ENCODE data around the gene BNIP3.

BNIP3 gene

GRCh38 chr10:131930586-131931330 lies 51.0 kb downstream of the BNIP3 start:
- Histone ChIP-seq H3K4me2 (peak overlapping the region; percentile 1 to 81 (median 48); a peak in 19 of 22 replicates), H3K27ac (peak overlapping the region in 3 of 11 experiments; percentile 21 to 51 (median 35); a peak in 5 of 22 replicates), H3K9ac (peak overlapping the region in 4 of 11 experiments; percentile 15 to 42 (median 27); a peak in 1 of 22 replicates), H3K9me3 (replicated peaks in 1 of 11) (peaks cover 2 to 11% (median 7%) of the 10 kb centered on the region in 11 experiments), H3K27me3 (no peaks in the 10 kb centered on the region), H3K36me3 (peaks cover 17 to 55% (median 47%) of the 10 kb centered on the region in 11 experiments), H4K20me1 (peaks cover 95 to 100% (median 100%) of the 10 kb centered on the region in 11 experiments), H3K4me1 (peaks cover 59 to 96% (median 91%) of the 10 kb centered on the region in 10 experiments), H3K4me3 (no peak overlapping the region)
- TF ChIP-seq Cebpa-rat (IDR thresholded peaks at IDR 0.05): no peak

DNA sequence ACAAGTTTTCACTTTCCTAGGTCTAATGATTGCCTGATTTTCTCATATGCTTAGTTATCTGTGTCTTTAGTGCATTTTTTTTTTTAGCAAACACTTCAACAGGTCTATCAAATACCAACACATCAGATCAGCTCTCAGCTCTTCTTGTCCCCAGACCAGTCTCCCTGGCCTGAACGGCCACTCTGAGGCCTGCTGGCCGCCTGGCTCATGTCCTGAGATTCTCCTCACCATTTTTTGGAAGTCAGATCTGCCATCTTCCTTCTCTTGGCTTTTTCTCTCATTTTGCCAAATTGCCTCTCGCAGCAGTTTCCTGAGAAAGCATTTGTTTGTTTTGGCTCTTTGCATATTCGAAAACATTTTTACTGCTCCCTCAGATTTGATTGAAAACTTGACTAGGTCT lies 51.6 kb downstream of the BNIP3 start:
- no peaks in the 10 kb centered on the region for H3K27me3 ChIP-seq
- no peak overlapping the region for H3K4me3 ChIP-seq
- no peak for TF ChIP-seq Cebpa-rat (IDR thresholded peaks at IDR 0.05)
- H4K20me1 ChIP-seq: peaks cover 89 to 100% (median 98%) of the 10 kb centered on the region in 11 experiments
- no peak overlapping the region; a peak in 1 of 22 replicates for H3K27ac ChIP-seq
- peaks cover 8 to 17% (median 13%) of the 10 kb centered on the region in 11 experiments for H3K9me3 ChIP-seq (replicated peaks in 1 of 11)
- H3K4me1 ChIP-seq: peaks cover 61 to 90% (median 85%) of the 10 kb centered on the region in 10 experiments
- H3K9ac ChIP-seq: no peak overlapping the region
- peak overlapping the region in 7 of 11 experiments; percentile 31 to 86 (median 65); a peak in 11 of 22 replicates for H3K4me2 ChIP-seq
- H3K36me3 ChIP-seq: peaks cover 11 to 55% (median 44%) of the 10 kb centered on the region in 11 experiments

DNA sequence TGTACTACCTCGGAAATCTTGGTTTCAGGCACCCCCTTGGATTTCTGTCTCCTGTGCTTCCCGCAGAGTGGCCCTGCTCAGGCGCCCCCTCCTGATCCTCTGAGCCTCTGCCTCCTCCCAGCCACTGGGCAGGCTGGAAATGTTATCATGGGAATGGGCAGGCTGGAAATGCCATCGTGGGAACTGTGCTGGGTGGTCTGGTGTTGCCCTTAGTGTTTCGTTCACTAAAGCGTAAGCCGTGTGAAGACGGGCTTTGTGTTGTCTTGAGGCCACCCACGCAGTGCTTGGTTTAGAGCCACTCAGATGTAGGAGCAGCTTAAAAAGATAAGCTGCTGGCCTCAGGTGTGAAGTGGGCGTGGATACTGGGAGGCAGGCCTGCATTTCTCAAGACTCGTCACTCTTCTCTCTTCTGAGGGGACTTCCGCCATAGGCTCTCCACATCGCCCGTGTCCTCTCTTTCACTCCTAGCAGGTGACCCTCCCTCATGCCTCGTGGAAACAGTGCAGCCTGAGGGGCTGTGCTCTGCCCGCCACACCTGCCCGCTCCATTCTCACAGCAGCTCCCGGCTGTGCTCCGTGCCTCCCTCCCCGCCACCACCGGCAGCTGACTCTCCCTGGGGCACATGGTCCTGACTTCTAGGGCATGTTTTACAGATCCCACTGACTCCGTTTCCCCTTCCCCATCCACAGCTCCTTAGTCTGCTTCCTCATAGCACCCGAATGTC lies 52.4 kb downstream of the BNIP3 start:
- H3K4me2 ChIP-seq: peak overlapping the region; percentile 73 to 93 (median 86)
- peaks cover 80 to 100% (median 89%) of the 10 kb centered on the region in 11 experiments for H4K20me1 ChIP-seq
- H3K4me3 ChIP-seq: no peak overlapping the region
- H3K36me3 ChIP-seq: peaks cover 3 to 51% (median 35%) of the 10 kb centered on the region in 11 experiments; a peak in 20 of 22 replicates
- peak overlapping the region in 9 of 11 experiments; percentile 54 to 74 (median 59); a peak in 17 of 22 replicates for H3K27ac ChIP-seq
- H3K27me3 ChIP-seq: no peaks in the 10 kb centered on the region
- TF ChIP-seq Cebpa-rat (IDR thresholded peaks at IDR 0.05): no peak
- peaks cover 62 to 85% (median 76%) of the 10 kb centered on the region in 10 experiments for H3K4me1 ChIP-seq
- H3K9ac ChIP-seq: peak overlapping the region in 10 of 11 experiments; percentile 6 to 69 (median 52); a peak in 12 of 22 replicates
- peaks cover 13 to 26% (median 22%) of the 10 kb centered on the region in 11 experiments for H3K9me3 ChIP-seq (replicated peaks in 1 of 11)

- peak overlapping the region in 3 of 10 experiments; percentile 1 to 10 (median 3); a peak in 4 of 20 replicates for H3K4me3 ChIP-seq
- peaks cover 18 to 34% (median 30%) of the 10 kb centered on the region in 11 experiments for H3K9me3 ChIP-seq (replicated peaks in 1 of 11)
- peaks cover 72 to 100% (median 85%) of the 10 kb centered on the region in 11 experiments for H4K20me1 ChIP-seq
- TF ChIP-seq Cebpa-rat (IDR thresholded peaks at IDR 0.05): no peak
- peaks cover 3 to 53% (median 39%) of the 10 kb centered on the region in 11 experiments; a peak in 20 of 22 replicates for H3K36me3 ChIP-seq
- peak overlapping the region; percentile 12 to 74 (median 58); a peak in 20 of 22 replicates for H3K27ac ChIP-seq
- no peaks in the 10 kb centered on the region for H3K27me3 ChIP-seq
- peak overlapping the region; percentile 7 to 69 (median 51); a peak in 17 of 22 replicates for H3K9ac ChIP-seq
- peaks cover 62 to 77% (median 70%) of the 10 kb centered on the region in 10 experiments for H3K4me1 ChIP-seq
- peak overlapping the region; percentile 73 to 93 (median 86) for H3K4me2 ChIP-seq
These were observed 53.3 kb downstream of the BNIP3 start for GRCh38 chr10:131928248-131929095.

GRCh38 chr10:131926743-131927595 lies 54.8 kb downstream of the BNIP3 start:
- Histone ChIP-seq H4K20me1 (peaks cover 57 to 100% (median 84%) of the 10 kb centered on the region in 11 experiments), H3K4me2 (peak overlapping the region; percentile 73 to 93 (median 86)), H3K4me1 (peaks cover 54 to 72% (median 60%) of the 10 kb centered on the region in 10 experiments), H3K27ac (peak overlapping the region in 1 of 11 experiments; percentile 74; a peak in 3 of 22 replicates), H3K36me3 (peaks cover 3 to 62% (median 44%) of the 10 kb centered on the region in 11 experiments; a peak in 20 of 22 replicates), H3K9ac (no peak overlapping the region), H3K9me3 (replicated peaks in 1 of 11) (peaks cover 24 to 46% (median 37%) of the 10 kb centered on the region in 11 experiments), H3K27me3 (no peaks in the 10 kb centered on the region), H3K4me3 (no peak overlapping the region)
- TF ChIP-seq Cebpa-rat (IDR thresholded peaks at IDR 0.05): no peak

- peaks cover 57 to 100% (median 84%) of the 10 kb centered on the region in 11 experiments for H4K20me1 ChIP-seq
- H3K27me3 ChIP-seq: no peaks in the 10 kb centered on the region
- H3K4me3 ChIP-seq: no peak overlapping the region
- TF ChIP-seq Cebpa-rat (IDR thresholded peaks at IDR 0.05): no peak
- H3K36me3 ChIP-seq: peaks cover 3 to 62% (median 45%) of the 10 kb centered on the region in 11 experiments; a peak in 20 of 22 replicates
- H3K9ac ChIP-seq: no peak overlapping the region
- H3K9me3 ChIP-seq (replicated peaks in 1 of 11): peaks cover 24 to 46% (median 37%) of the 10 kb centered on the region in 11 experiments
- peak overlapping the region; percentile 73 to 93 (median 86); a peak in 12 of 22 replicates for H3K4me2 ChIP-seq
- H3K27ac ChIP-seq: peak overlapping the region in 1 of 11 experiments; percentile 74; a peak in 1 of 22 replicates
- peaks cover 50 to 72% (median 57%) of the 10 kb centered on the region in 10 experiments for H3K4me1 ChIP-seq
These were observed 55.5 kb downstream of the BNIP3 start for GRCh38 chr10:131926253-131926652.

- H3K27ac ChIP-seq: no peak overlapping the region
- no peak overlapping the region for H3K4me2 ChIP-seq
- H3K4me1 ChIP-seq: peaks cover 44 to 67% (median 57%) of the 10 kb centered on the region in 10 experiments
- H3K9me3 ChIP-seq (replicated peaks in 1 of 11): peaks cover 24 to 46% (median 37%) of the 10 kb centered on the region in 11 experiments
- no peak for TF ChIP-seq Cebpa-rat (IDR thresholded peaks at IDR 0.05)
- peaks cover 3 to 61% (median 47%) of the 10 kb centered on the region in 11 experiments; a peak in 21 of 22 replicates for H3K36me3 ChIP-seq
- H3K4me3 ChIP-seq: no peak overlapping the region
- H3K9ac ChIP-seq: no peak overlapping the region
- H3K27me3 ChIP-seq: no peaks in the 10 kb centered on the region
- peaks cover 57 to 100% (median 84%) of the 10 kb centered on the region in 11 experiments for H4K20me1 ChIP-seq
These were observed 56.0 kb downstream of the BNIP3 start for GRCh38 chr10:131925716-131926115.
